H9 (cell line): ENCODE results near the gene NLRX1. TPM values are rescaled to one million over a fixed set of nuclear protein-coding genes. Genes with fewer than 3 reads are reported as not detected.

Experiments used
- DNase-seq: peaks from one replicate; pipeline ENCODE4 v3.0.0-alpha.2; 2017
- H2AFZ ChIP-seq: one replicate; pipeline ENCODE4 v1.6.1; 2013; ENCODE audit warnings: mild to moderate bottlenecking, low read length, control low read depth, moderate library complexity
- H2AK5ac ChIP-seq: 2 replicates; pipeline ENCODE4 v1.6.1; 2013; ENCODE audit warnings: low read length, control low read depth, mixed read lengths; ENCODE audit not compliant: insufficient read length
- H2BK120ac ChIP-seq: one replicate; pipeline ENCODE4 v1.6.1; 2013; ENCODE audit warnings: low read depth, mild to moderate bottlenecking, low read length, control low read depth, inconsistent platforms; ENCODE audit not compliant: poor library complexity, severe bottlenecking
- H2BK12ac ChIP-seq: 2 replicates; pipeline ENCODE4 v1.6.1; 2013; ENCODE audit warnings: low read length, control low read depth, mixed read lengths, low read depth; ENCODE audit not compliant: insufficient read length
- H2BK15ac ChIP-seq: 2 replicates; pipeline ENCODE4 v1.6.1; 2013; ENCODE audit warnings: low read depth, low read length, control low read depth
- H2BK20ac ChIP-seq: one replicate; pipeline ENCODE4 v1.6.1; 2013; ENCODE audit warnings: low read depth, mild to moderate bottlenecking, low read length, control low read depth, inconsistent platforms; ENCODE audit not compliant: poor library complexity, severe bottlenecking
- H2BK5ac ChIP-seq: 2 replicates; pipeline ENCODE4 v1.6.1; 2013; ENCODE audit warnings: low read length, control low read depth, mixed read lengths; ENCODE audit not compliant: insufficient read length
- H3K14ac ChIP-seq: 2 replicates; pipeline ENCODE4 v1.6.1; 2013; ENCODE audit warnings: low read length, control low read depth; ENCODE audit not compliant: insufficient read depth
- H3K18ac ChIP-seq: 2 replicates; pipeline ENCODE4 v1.6.1; 2013; ENCODE audit warnings: low read depth, mild to moderate bottlenecking, mixed read lengths, low read length, control low read depth; ENCODE audit not compliant: insufficient read length
- H3K23ac ChIP-seq: 2 replicates; pipeline ENCODE4 v1.6.1; 2013; ENCODE audit warnings: low read length, control low read depth, mixed read lengths, low read depth; ENCODE audit not compliant: insufficient read length
- H3K23me2 ChIP-seq: 2 replicates; pipeline ENCODE4 v1.6.1; 2013; ENCODE audit warnings: low read depth, mild to moderate bottlenecking, mixed read lengths, low read length, control low read depth; ENCODE audit not compliant: insufficient read length, poor library complexity, severe bottlenecking
- H3K27ac ChIP-seq: 2 replicates; pipeline ENCODE4 v1.5.1; 2013; ENCODE audit warnings: low read length, control low read depth, mixed read lengths, low read depth; ENCODE audit not compliant: insufficient read length
- H3K27me3 ChIP-seq: 2 replicates; pipeline ENCODE4 v1.6.1; 2013; ENCODE audit warnings: low read length, control low read depth, inconsistent platforms; ENCODE audit not compliant: insufficient read depth
- H3K4ac ChIP-seq: 2 replicates; pipeline ENCODE4 v1.6.1; 2013; ENCODE audit warnings: low read depth, mild to moderate bottlenecking, control low read depth, inconsistent platforms, low read length, moderate library complexity
- H3K4me1 ChIP-seq: 2 replicates; pipeline ENCODE4 v1.6.1; 2013; ENCODE audit warnings: low read length, control low read depth, inconsistent platforms; ENCODE audit not compliant: insufficient read depth
- H3K4me2 ChIP-seq: 2 replicates; pipeline ENCODE4 v1.6.1; 2013; ENCODE audit warnings: low read length, control low read depth, mixed read lengths; ENCODE audit not compliant: insufficient read length, insufficient read depth
- H3K56ac ChIP-seq: 2 replicates; pipeline ENCODE4 v1.6.1; 2013; ENCODE audit warnings: low read depth, mild to moderate bottlenecking, mixed read lengths, low read length, control low read depth; ENCODE audit not compliant: insufficient read length
- H3K79me1 ChIP-seq: 2 replicates; pipeline ENCODE4 v1.6.1; 2013; ENCODE audit warnings: low read depth, mild to moderate bottlenecking, moderate library complexity, low read length, control low read depth, inconsistent platforms; ENCODE audit not compliant: insufficient read depth, poor library complexity, severe bottlenecking
- H3K79me2 ChIP-seq: 2 replicates; pipeline ENCODE4 v1.6.1; 2013; ENCODE audit warnings: low read length, control low read depth, inconsistent platforms; ENCODE audit not compliant: insufficient read depth
- H3K9ac ChIP-seq: 2 replicates; pipeline ENCODE4 v1.6.1; 2013; ENCODE audit warnings: low read length, control low read depth, mixed read lengths; ENCODE audit not compliant: insufficient read length; ENCODE audit errors: extremely low read depth
- H3K9me3 ChIP-seq: one replicate; pipeline ENCODE4 v1.6.1; 2013; ENCODE audit warnings: low read depth, low read length, inconsistent platforms; ENCODE audit not compliant: control insufficient read depth
- H3T11ph ChIP-seq: one replicate; pipeline ENCODE4 v1.6.1; 2013; ENCODE audit warnings: mild to moderate bottlenecking, low read length, control low read depth, inconsistent platforms
- H4K20me1 ChIP-seq: one replicate; pipeline ENCODE4 v1.6.1; 2013; ENCODE audit not compliant: control insufficient read depth, insufficient read length, insufficient read depth
- H4K5ac ChIP-seq: 2 replicates; pipeline ENCODE4 v1.6.1; 2013; ENCODE audit warnings: low read depth, mild to moderate bottlenecking, mixed read lengths, low read length, control low read depth; ENCODE audit not compliant: insufficient read length
- H4K8ac ChIP-seq: replicated peaks from 2 replicates; pipeline ENCODE4 v1.6.1; 2013; ENCODE audit warnings: low read length, control low read depth, mixed read lengths, low read depth; ENCODE audit not compliant: insufficient read length
- H4K91ac ChIP-seq: 2 replicates; pipeline ENCODE4 v1.6.1; 2013; ENCODE audit warnings: low read depth, mild to moderate bottlenecking, moderate library complexity, mixed read lengths, low read length, control low read depth; ENCODE audit not compliant: insufficient read length
- H3K27ac Mint-ChIP-seq, 3 experiments: 2 replicates in 2 of 3; 3 replicates in 1 of 3; pipeline ENCODE4 v1.8.0; 2020 to 2021; ENCODE audit warnings: mixed read lengths in 3 of 3, mild to moderate bottlenecking in 1 of 3, moderate library complexity in 1 of 3
- H3K27me3 Mint-ChIP-seq: 2 replicates; pipeline ENCODE4 v1.8.0; 2021; ENCODE audit warnings: low read depth, mild to moderate bottlenecking, moderate library complexity, mixed read lengths
- H3K36me3 Mint-ChIP-seq, 3 experiments: 2 replicates in 2 of 3; 3 replicates in 1 of 3; pipeline ENCODE4 v1.8.0; 2020 to 2021; ENCODE audit warnings: low read depth in 3 of 3, mixed read lengths in 3 of 3; ENCODE audit not compliant: insufficient read depth in 1 of 3
- H3K4me1 Mint-ChIP-seq, 2 experiments: 2 replicates each; pipeline ENCODE4 v1.8.0; 2020; ENCODE audit warnings: mixed read lengths in 2 of 2
- H3K4me3 Mint-ChIP-seq, 2 experiments: 2 replicates in 1 of 2; 3 replicates in 1 of 2; pipeline ENCODE4 v1.8.0; 2020 to 2021; ENCODE audit warnings: mild to moderate bottlenecking in 2 of 2, mixed read lengths in 2 of 2, moderate library complexity in 1 of 2
- H3K9me3 Mint-ChIP-seq, 2 experiments: 2 replicates in 1 of 2; 3 replicates in 1 of 2; pipeline ENCODE4 v1.8.0; 2020; ENCODE audit warnings: mild to moderate bottlenecking in 2 of 2, mixed read lengths in 2 of 2, moderate library complexity in 1 of 2
- WGBS: extraction: QIAGEN DNeasy Blood & Tissue Kit; methylation state at CpG from one replicate; pipeline ENCODE4 v1.1.7; 2013; ENCODE audit warnings: missing lambda C conversion rate, low lambda C conversion rate, mixed read lengths; ENCODE audit not compliant: insufficient read length; ENCODE audit errors: extremely low coverage; 5-methylcytosine and 5-hydroxymethylcytosine counted together
- total RNA-seq: library from RNA; stranded (reverse); gene quantifications from 2 replicates; pipeline ENCODE4 v1.2.1, GENCODE V29; 2021
- TF ChIP-seq, protein P1 (sequence below): fragments of 200-600 bp; sonication (generic); conservative IDR thresholded peaks from 3 replicates; pipeline ENCODE4 v1.8.0; 2021; ENCODE audit warnings: antibody characterized with exemption, mild to moderate bottlenecking

The NLRX1 gene
- total RNA-seq, 1 experiment from 2014 or later = 18.2 TPM

DNA sequence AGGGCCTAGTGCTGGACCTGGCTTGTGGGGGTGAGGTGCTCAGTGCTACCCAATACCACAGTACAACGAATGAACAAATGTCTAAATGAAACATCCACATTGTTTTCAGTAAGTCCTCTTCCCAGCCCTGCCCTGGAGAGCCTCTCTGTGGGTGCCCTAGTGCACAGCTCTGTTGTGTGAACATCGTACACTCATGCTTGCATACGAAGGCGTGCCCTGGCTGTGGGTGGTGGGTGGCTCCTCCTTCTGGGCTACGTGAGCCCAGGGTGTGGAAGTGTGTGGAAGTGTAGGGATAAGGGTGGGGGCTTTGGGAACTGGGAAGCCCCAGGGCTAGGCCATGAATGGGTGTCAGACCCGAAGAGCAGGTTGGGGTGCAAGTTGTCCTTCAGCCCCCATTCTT lies 592 bp upstream of the NLRX1 start:
- no CpG with 5 or more reads among the region's 6 CpGs for WGBS
- H2AFZ ChIP-seq = no peak overlapping the region

More for the DNA sequence above, 592 bp upstream of the NLRX1 start:
- TF ChIP-seq, protein P1, sequence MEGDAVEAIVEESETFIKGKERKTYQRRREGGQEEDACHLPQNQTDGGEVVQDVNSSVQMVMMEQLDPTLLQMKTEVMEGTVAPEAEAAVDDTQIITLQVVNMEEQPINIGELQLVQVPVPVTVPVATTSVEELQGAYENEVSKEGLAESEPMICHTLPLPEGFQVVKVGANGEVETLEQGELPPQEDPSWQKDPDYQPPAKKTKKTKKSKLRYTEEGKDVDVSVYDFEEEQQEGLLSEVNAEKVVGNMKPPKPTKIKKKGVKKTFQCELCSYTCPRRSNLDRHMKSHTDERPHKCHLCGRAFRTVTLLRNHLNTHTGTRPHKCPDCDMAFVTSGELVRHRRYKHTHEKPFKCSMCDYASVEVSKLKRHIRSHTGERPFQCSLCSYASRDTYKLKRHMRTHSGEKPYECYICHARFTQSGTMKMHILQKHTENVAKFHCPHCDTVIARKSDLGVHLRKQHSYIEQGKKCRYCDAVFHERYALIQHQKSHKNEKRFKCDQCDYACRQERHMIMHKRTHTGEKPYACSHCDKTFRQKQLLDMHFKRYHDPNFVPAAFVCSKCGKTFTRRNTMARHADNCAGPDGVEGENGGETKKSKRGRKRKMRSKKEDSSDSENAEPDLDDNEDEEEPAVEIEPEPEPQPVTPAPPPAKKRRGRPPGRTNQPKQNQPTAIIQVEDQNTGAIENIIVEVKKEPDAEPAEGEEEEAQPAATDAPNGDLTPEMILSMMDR = no peak
- H3K9me3 Mint-ChIP-seq = peaks cover 0 to 3% of the 10 kb centered on the region in 2 experiments; a peak in 1 of 5 replicates
- Histone ChIP-seq H3K23me2 (peaks cover 2% of the 10 kb centered on the region), H2BK12ac (no peak overlapping the region), H3K14ac (no peak overlapping the region), H2BK15ac (no peak overlapping the region), H4K91ac (no peak overlapping the region), H2BK120ac (no peak overlapping the region), H3K56ac (no peak overlapping the region), H3K4me1 (peaks cover 3% of the 10 kb centered on the region; the same call in 1 of the 2 replicates), H3K18ac (no peak overlapping the region), H3K23ac (no peak overlapping the region), H3K4ac (no peak overlapping the region), H2BK5ac (no peak overlapping the region), H4K8ac (no peak overlapping the region), H3K9me3 (no peaks in the 10 kb centered on the region), H3K79me2 (no peaks in the 10 kb centered on the region), H3K79me1 (no peaks in the 10 kb centered on the region), H3K27me3 (no peaks in the 10 kb centered on the region), H3K4me2 (no peak overlapping the region), H4K20me1 (no peaks in the 10 kb centered on the region), H2BK20ac (no peak overlapping the region), H4K5ac (no peak overlapping the region), H3T11ph (no peak overlapping the region), H3K9ac (no peak overlapping the region), H2AK5ac (no peak overlapping the region), H3K27ac (no peak overlapping the region)
- H3K27ac Mint-ChIP-seq = 0 out of 7 replicates have a peak overlapping the region, but pooled peaks of 2 of the 3 experiments have one; percentile 32 to 55
- no peak for DNase-seq
- peaks cover 24 to 33% of the 10 kb centered on the region in 2 experiments for H3K4me1 Mint-ChIP-seq
- 0 out of 7 replicates have a peak, but pooled peaks cover 0 to 4% (median 0%) of the 10 kb centered on the region in 3 experiments for H3K36me3 Mint-ChIP-seq
- H3K4me3 Mint-ChIP-seq = peak overlapping the region; percentile 78 to 83
- H3K27me3 Mint-ChIP-seq = peaks cover 2% of the 10 kb centered on the region; the same call in 1 of the 2 replicates
